Choroid plexus epithelial cell (primary cell): ENCODE measurements around the gene STAB1.

Experiments
- DNase-seq: peaks from one replicate; pipeline ENCODE4 v3.0.0-alpha.2; 2010; ENCODE audit warnings: low read depth
- H3K4me3 ChIP-seq: 2 replicates; pipeline ENCODE4 v1.5.1; 2011; ENCODE audit warnings: low read depth, mild to moderate bottlenecking, control low read depth, low read length, moderate library complexity
- TF ChIP-seq, protein P1 (sequence below): conservative IDR thresholded peaks from 2 replicates; pipeline ENCODE4 v1.5.1; 2011; ENCODE audit warnings: low read depth, mild to moderate bottlenecking, control low read depth, inconsistent platforms, low read length, moderate library complexity

STAB1 gene

DNA sequence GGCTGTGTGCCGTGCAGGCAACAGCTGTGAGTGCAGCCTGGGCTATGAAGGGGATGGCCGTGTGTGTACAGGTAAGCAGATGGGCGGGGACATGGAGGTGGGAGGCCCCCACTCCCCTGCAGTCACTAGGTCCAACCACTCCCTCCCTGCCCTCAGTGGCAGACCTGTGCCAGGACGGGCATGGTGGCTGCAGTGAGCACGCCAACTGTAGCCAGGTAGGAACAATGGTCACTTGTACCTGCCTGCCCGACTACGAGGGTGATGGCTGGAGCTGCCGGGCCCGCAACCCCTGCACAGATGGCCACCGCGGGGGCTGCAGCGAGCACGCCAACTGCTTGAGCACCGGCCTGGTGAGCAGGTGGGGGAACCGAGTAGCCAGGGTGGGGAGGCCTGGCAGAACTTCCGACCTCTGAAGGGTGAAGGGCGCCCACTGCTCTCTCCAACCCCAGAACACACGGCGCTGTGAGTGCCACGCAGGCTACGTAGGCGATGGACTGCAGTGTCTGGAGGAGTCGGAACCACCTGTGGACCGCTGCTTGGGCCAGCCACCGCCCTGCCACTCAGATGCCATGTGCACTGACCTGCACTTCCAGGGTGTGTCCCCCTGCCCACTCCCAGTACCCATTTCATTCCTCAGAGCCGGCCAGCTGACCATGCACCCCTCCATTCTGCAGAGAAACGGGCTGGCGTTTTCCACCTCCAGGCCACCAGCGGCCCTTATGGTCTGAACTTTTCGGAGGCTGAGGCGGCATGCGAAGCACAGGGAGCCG lies 26.9 kb downstream of the STAB1 start:
- TF ChIP-seq, protein P1, sequence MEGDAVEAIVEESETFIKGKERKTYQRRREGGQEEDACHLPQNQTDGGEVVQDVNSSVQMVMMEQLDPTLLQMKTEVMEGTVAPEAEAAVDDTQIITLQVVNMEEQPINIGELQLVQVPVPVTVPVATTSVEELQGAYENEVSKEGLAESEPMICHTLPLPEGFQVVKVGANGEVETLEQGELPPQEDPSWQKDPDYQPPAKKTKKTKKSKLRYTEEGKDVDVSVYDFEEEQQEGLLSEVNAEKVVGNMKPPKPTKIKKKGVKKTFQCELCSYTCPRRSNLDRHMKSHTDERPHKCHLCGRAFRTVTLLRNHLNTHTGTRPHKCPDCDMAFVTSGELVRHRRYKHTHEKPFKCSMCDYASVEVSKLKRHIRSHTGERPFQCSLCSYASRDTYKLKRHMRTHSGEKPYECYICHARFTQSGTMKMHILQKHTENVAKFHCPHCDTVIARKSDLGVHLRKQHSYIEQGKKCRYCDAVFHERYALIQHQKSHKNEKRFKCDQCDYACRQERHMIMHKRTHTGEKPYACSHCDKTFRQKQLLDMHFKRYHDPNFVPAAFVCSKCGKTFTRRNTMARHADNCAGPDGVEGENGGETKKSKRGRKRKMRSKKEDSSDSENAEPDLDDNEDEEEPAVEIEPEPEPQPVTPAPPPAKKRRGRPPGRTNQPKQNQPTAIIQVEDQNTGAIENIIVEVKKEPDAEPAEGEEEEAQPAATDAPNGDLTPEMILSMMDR: no peak
- H3K4me3 ChIP-seq: no peak overlapping the region
- no peak for DNase-seq

DNA sequence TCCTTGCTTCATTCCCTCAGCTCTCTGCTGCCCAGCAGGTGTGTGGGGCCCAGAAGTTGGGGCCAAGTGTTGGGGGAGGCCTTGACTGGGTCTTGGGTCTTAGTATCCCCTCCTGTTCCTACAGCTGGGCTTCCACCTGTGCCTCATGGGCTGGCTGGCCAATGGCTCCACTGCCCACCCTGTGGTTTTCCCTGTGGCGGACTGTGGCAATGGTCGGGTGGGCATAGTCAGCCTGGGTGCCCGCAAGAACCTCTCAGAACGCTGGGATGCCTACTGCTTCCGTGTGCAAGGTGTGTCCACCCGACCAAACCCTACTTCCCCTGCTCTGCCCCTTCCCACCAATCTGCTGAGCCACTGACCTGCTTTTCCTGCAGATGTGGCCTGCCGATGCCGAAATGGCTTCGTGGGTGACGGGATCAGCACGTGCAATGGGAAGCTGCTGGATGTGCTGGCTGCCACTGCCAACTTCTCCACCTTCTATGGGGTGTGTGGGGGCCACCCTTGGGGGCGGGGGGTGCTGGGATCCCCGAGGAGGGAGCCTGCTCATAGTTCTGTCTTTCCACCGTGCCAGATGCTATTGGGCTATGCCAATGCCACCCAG lies 27.6 kb downstream of the STAB1 start:
- no peak overlapping the region for H3K4me3 ChIP-seq
- DNase-seq: no peak
- TF ChIP-seq, protein P1: no peak

DNA sequence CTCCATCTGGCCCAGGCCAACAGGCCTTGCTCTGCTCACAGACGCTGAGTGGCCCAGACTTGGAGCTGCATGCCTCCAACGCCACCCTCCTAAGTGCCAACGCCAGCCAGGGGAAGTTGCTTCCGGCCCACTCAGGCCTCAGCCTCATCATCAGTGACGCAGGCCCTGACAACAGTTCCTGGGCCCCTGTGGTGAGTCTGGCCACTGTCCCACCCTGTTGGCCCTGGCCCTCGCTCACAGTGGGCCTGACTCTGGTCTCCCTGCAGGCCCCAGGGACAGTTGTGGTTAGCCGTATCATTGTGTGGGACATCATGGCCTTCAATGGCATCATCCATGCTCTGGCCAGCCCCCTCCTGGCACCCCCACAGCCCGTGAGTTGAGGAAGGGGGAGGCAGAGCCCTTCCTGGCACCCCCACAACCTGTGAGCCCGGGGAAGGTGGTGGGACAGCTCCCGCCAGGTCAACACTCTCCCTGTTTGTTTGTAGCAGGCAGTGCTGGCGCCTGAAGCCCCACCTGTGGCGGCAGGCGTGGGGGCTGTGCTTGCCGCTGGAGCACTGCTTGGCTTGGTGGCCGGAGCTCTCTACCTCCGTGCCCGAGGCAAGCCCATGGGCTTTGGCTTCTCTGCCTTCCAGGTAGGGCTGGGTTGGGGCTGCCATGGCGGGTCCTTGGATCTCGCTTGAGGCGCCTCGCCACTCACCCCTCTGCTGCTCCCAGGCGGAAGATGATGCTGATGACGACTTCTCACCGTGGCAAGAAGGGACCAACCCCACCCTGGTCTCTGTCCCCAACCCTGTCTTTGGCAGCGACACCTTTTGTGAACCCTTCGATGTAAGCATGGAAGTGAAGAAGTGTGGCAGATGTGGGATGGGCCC lies 28.5 kb downstream of the STAB1 start:
- TF ChIP-seq, protein P1: no peak
- H3K4me3 ChIP-seq: no peak overlapping the region
- DNase-seq: peak; percentile 43

DNA sequence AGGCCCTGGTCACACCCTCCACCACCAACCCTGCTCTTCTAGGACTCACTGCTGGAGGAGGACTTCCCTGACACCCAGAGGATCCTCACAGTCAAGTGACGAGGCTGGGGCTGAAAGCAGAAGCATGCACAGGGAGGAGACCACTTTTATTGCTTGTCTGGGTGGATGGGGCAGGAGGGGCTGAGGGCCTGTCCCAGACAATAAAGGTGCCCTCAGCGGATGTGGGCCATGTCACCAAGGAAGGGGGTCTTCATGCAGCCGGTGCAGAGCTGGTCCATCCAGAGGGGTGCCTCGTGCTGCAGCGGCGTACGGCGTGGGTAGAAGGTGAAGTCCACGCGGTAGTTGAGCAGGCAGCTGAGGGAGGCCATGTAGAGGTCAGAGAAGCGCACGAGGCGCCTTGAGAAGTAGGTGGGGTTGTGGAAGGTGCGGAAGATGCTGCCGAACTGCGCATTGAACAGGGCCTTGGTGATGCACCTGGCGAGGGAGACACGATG lies 29.2 kb downstream of the STAB1 start:
- TF ChIP-seq, protein P1: no peak
- DNase-seq: no peak
- no peak overlapping the region for H3K4me3 ChIP-seq

DNA sequence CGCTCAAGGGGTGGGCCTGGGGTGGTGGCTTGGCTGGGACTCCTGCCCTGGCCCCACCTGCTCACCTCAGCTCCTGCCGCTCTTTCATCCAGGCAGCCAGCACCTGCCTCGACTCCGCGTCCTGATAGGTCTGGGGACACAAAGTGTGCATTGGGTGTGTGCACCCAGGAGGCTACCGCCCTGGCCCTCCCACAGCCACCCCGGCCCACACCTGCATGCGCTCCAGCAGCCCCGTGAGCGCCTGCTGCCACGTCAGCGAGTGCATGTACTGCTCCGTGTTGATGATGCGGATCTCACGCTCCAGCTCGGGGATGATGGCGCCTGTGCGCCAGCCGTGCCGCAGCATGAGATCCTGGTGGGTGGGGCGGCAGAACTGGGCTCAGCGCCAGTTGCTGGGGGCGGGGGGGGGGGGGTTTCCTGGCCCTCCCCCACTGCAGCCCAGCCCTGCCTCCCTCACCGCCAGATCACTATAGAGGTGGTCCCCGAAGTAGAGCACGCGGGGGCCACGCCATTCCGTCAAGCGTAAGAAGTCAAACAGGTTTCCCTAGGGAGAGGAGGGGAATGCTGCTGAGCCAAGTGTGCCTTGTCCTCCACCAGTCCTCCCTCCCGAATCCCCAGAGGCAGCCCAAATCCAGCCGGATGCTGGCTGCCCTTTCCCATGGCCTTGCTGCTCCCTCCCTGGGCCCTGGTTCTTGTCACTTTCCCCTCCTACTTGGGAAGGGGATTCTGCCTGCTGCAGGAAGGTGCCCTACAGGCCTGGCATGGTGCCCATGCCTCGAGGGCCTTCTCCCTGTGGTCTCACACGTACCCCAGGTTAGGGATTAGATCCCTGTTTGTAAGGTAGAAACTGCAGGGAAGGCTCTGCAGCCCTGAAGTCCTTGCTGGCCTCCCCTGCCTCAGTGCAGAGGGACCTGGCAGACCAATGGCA lies 29.9 kb downstream of the STAB1 start:
- no peak overlapping the region for H3K4me3 ChIP-seq
- TF ChIP-seq, protein P1: no peak
- DNase-seq: no peak
